Measurements from ENCODE around the gene HRG. TPM values are rescaled to one million over a fixed set of nuclear protein-coding genes. Genes with fewer than 3 reads are reported as not detected.
"Not testable (repeated sequence)": the region's sequence is repeated elsewhere in the genome, so short reads cannot be mapped to it uniquely, and the experiment has no call there.

The HRG gene, protein sequence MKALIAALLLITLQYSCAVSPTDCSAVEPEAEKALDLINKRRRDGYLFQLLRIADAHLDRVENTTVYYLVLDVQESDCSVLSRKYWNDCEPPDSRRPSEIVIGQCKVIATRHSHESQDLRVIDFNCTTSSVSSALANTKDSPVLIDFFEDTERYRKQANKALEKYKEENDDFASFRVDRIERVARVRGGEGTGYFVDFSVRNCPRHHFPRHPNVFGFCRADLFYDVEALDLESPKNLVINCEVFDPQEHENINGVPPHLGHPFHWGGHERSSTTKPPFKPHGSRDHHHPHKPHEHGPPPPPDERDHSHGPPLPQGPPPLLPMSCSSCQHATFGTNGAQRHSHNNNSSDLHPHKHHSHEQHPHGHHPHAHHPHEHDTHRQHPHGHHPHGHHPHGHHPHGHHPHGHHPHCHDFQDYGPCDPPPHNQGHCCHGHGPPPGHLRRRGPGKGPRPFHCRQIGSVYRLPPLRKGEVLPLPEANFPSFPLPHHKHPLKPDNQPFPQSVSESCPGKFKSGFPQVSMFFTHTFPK
- total RNA-seq, result not detected

DNA sequence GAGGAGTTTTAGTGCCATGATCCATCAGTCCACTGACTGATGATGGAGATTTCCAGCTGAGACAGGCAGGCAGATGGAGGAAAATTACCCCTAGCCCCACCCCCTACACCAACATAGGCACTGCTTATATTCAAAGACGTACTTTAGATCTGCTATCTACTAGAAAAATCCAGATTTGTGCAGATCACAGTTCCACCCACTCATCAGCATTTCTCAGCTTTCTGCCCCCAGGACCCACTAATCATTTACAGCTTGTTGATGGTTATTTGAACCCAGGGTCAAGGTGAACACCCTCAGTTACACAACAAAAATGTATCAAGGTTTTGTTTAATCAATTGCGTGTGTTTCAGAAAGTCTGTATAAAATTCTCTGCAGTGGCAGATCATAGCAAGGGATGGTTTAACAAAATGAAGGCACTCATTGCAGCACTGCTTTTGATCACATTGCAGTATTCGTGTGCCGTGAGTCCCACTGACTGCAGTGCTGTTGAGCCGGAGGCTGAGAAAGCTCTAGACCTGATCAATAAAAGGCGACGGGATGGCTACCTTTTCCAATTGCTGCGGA, at the start of gene HRG:
Gene HRG, plus strand, starts transcription at position 390 of the 564 bp plus-strand sequence. Its CDS starts 18 bp downstream, at position 408.
- DNase-seq, result no peak

DNA sequence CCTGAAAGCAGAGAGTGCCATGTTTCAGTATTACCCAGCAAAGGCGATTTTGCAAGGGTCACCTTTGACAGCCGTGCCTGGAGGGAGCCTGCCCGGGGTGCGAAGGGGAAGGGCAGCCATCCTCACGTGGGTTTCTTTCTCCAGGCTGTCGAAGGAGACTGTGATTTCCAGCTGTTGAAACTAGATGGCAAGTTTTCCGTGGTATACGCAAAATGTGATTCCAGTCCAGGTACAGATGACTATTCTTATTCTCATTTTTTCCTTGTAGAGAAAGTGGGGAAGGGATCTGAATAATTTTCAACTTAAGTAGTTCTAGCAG, 49.6 kb upstream of the HRG start:
- no peak for DNase-seq

DNA sequence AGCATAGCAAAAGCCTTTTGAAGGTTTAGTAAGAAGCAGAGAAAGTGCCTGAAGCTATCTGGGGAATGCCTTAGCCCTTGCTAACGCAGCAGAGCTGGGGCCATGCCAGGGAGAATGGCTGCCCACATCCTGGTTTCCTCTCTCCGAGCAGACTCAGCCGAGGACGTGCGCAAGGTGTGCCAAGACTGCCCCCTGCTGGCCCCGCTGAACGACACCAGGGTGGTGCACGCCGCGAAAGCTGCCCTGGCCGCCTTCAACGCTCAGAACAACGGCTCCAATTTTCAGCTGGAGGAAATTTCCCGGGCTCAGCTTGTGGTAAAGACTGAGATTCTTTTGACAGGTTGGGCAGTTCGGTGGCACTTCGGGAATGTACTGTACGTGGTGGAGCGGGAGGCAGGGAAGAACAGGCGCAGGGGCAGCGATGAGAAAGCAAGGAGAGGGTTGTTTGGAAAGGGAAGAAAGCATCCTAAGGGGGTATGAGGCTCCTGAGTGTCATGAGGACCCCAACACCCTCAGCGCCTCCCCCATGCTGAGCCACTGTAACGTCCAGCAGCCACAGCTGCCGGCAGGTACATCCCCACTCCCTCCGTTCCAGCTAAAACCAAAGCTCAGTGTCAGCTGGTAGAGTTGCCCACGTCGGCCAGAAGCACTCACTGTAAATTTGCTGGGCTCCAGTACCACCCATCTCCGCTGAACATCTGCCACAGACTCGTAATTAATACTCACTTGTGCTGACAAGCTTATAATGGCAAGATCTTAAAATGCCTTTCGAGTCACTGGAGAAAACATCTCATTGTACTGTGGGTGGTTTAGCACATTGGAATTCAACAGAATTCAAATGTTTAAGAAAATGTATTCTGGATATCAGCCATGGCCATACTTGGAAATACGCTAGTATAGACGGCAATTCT, 48.5 kb upstream of the HRG start:
- peak; percentile 45 for DNase-seq

DNA sequence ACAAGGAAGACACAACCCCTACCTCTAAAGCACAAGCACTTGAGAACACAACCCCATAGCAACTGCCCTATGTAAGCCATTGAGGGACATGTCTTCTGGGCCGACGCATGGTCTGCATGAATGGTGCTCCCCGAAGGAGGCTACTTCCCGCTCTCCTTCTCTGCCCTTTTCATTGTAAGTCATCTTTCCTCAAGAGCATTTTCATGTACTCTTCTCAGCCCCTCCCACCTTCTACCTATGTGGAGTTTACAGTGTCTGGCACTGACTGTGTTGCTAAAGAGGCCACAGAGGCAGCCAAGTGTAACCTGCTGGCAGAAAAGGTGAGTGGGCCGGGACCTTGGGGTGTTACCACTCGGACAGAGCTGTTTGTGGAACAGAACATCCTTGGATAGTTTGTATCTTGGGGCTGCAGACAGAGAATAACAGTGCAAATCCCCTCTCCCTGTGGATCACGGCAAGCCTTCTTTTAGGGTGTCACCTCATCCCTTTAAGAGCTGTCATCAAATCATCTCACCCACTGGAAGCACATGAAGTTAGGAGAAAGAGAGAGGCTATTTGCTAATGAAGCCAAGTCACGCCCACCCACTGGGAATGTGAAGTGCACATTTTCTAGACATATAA, 47.4 kb upstream of the HRG start:
- no peak for DNase-seq

DNA sequence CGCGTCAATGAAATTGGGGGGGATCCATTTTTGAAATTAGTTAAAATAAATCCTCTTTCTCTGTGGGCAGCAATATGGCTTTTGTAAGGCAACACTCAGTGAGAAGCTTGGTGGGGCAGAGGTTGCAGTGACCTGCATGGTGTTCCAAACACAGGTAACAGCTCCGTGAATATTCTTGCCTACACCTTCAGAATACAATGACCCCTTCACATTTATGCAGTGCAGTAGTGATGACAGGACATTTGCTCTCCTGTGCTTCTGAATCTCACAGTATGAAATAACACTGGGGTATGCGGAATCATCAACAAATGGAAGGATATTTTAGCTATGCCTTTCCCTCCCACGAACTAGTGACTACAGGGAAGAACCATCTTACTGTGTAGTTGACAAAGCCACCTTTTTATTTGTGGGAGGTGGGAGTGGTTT, 46.0 kb upstream of the HRG start:
- DNase-seq, result no peak

DNA sequence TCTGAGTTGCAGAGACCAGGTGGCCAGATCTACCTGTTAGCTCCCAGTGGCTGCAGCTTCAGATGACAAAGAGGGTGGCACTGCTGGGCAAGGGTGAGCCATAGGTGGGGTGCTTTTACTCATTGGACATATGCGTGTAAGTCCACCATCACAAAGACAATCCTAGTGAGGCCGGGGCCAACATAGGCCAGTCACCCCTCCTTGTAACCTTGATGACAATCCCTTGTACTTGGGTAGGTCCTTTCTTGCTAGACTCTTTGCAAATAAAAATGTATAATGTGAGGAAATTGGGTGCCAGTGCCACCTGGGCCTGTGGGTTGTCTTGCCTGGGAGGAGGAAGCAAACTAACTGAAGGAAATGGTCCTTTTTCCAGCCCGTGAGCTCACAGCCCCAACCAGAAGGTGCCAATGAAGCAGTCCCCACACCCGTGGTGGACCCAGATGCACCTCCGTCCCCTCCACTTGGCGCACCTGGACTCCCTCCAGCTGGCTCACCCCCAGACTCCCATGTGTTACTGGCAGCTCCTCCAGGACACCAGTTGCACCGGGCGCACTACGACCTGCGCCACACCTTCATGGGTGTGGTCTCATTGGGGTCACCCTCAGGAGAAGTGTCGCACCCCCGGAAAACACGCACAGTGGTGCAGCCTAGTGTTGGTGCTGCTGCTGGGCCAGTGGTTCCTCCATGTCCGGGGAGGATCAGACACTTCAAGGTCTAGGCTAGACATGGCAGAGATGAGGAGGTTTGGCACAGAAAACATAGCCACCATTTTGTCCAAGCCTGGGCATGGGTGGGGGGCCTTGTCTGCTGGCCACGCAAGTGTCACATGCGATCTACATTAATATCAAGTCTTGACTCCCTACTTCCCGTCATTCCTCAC, 45.4 kb upstream of the HRG start:
- no peak for DNase-seq

DNA sequence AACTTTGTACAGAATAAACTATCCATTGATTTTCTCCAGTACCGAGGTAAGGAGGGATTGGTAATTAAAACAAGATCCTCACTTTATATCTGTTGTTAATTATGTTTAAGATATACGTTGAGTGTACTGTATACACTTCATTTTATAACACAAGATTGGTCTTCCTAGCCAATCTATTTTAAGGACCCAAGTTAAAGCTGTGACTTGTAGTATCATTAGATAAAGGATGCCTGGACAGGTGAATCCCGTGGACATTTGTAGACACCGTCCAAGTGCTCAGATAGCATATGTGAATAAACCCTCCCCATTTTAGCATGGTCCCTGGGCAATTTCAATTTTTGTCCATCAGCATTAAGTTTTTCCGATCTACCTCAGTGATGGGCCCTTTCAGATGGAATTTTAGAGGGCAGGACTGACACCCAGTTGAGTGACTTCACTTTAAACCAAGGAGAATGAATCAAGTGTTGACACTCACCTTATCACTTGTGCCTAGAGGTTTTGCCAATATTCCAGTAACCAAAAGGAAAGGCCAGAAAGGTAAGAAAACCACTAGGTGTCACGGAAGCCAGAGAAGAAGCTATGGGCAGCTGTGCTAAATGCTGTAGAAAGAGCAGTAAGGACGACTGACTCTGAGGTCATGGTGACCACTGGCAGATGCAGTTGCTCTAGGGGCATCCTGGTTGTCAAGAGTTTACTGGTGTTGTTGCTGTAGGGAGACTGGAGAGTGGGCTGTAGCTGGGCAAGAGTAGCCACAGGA, 43.7 kb upstream of the HRG start:
- DNase-seq, result no peak

DNA sequence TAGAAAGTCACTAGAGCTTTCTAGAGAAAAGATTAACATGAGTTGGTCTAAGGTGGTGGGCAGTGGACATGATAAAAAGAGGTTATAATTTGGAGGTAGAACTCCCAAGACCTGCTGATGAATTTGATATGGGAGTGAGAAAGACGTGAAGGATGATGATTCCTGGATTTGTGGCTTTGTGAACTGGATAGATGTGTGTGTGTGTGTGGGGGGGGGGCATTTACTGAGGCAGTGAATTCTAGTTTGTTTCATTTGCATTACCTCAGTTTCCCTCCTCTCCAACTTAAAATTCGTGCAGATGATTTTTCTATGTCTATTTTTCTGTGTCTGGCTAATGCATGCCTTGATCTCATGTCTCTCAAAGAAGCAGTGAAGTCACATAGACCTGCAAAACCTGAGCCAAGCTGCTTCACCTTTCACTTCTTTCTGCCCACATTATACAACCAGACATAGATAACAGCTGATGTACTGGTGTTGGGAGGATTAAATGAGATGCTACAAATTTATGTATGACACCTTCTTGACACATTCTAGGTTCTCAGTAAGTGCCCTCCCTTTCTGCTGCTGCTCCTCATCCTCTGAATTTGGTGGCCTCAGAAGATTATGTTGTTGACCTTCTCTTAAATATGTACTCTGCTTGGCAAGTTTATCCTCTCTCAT, 43.0 kb upstream of the HRG start:
- DNase-seq, result no peak

DNA sequence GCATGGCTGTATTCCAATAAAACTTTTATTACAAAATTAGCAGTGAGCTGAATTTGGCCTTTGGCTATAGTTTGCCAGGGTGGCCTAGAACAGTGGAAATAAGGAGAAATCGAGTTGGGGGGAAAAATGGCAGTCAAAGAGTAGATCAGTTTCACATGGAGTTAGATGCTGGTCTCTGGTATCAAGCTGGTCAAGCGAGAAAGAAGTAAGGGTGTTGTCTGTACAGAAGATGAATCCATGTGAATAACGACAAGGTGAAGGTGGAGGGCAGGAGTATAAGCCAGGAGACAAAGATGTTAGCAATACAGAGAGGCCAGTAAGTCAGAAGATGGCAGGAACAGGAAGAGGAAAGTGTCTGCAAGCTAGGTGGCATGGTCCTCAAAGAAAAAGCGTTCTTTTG, 41.2 kb upstream of the HRG start:
- DNase-seq, result no peak

DNA sequence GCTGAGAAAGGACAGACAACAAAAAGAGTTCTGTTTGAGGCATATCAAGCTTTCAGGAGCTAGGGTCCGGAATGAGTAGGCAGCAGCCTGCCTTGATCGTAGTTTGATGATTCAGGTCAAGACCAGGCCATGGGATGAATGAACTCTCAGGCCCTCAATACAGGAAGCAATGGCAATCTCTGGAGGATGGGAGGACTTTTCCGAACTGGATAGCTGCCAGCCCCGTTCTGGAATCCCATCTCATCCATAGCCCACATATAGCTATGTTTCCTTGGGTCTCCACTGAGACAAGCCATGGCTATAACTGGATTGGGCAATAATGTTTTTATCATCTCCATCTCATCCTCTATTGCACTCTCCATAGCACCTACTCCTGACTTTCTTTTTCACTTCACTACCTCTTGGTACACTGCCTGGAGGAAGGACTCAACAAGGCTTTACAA, 40.2 kb upstream of the HRG start:
- DNase-seq, result no peak

DNA sequence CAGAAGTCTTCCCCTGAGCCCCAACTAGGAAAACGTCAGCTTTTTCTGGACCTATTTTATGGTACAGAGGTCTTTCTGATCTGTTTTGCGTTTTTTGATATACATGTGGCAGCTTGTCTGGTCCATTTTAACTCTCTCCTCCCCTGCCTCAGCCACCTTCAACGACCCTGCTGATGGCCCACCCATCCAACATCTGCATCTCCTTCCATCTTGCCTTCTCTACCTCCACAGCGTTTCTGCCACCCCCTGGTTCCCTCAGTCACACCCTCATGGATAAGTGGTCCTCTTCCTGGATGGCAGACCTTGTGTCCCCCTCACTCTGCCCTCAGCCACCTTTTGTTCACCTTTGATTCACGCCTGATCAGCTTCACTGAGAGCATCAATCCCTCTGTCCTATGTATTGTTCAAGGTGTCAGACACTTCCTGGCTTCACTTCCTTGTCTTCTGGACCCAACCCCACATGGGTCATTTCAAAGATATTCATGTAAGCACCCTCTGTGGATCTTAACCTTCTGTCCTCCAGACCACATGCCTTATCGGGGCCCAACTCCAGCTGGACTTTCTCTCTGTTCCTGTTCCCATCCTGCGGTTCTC, 39.5 kb upstream of the HRG start:
- no peak for DNase-seq

DNA sequence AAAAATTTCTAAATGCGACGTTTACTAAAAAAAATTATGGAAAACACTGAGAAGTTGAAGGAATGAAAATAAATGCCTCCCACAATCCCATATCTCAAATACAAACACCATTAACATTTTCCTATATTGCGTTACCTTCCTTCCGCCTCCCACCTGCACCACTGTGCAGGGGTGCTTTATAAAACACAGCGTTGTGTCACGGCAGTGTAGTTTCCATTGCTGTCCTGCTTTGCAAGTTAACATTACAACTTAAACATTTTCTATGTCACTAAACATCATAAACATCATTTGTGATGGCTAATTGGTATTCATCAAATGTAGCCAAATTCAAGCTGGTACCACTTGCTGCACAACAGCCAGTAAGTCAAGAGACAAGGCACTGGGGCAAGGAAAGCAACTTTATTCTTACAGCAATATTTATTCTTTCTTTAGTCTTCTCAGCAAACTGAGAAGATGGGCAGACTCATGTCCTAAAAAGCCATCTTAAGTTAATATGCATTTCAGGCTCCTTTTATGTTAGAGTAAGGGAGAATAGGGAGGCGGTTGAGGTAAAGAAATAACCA, 37.9 kb upstream of the HRG start:
- DNase-seq, result no peak

DNA sequence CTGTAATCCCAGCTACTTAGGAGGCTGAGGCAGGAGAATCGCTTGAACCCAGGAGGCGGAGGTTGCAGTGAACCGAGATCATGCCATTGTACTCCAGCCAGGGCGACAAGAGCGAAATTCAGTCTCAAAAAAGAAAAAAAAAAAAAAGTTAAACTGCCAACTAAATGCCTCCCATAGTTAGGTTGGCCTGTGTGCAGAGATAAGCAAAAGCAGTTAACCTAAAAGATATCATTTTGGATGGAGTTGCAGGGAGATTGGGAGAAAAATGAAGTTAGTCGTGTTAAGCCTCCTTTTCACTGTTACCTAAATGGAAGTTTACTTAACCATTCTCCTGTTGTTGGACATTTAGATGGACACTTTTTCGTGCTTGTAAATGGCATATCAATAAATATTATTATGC, 37.1 kb upstream of the HRG start:
- no peak for DNase-seq

DNA sequence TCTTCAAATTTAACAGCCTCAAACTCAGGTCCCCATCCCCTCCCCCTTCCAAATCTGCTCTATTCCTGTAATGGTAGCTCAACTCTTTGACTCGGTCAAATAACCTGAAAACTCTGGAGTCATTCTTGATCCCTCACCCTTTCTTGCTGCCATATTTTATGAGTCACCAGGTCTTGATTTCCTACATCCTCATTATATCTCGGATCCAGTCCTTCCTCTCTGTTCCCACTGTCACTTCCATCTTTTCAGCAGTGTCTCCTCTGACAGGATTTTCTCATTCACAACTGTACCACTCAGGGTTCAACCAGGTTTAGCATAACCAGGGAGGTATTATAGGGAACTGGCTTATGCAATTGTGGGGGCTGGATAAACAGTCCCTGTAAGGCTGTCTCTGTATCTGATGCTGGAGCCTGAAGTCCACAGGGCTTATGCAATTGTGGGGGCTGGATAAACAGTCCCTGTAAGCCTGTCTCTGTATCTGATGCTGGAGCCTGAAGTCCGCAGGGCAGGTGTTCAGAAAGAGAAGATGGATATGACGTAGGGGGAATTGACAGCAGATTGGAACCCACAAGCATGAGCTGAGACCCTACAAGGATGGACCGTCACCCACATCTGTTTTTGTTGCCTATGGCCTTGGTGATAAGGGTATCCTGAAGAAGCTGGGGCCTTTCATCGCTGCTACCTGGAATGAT, 34.7 kb upstream of the HRG start:
- no peak for DNase-seq

DNA sequence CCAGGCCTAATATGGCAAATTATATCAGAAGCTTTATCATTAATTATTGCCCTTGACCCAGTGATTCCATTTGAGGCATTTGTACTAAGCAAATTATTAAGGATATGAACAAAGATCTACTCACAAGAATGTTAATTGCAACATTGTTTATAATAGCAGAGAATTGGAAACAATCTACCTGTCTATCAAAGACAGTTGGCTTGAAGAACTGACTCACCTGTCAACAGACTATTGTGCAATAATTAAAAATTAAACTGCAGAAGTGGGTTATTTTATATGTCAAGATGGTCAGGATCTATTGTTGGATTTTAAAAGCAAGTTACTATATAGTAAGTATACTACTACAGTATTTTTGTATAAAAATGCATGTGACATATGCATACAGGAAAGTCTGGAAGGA, 32.3 kb upstream of the HRG start:
- no peak for DNase-seq

DNA sequence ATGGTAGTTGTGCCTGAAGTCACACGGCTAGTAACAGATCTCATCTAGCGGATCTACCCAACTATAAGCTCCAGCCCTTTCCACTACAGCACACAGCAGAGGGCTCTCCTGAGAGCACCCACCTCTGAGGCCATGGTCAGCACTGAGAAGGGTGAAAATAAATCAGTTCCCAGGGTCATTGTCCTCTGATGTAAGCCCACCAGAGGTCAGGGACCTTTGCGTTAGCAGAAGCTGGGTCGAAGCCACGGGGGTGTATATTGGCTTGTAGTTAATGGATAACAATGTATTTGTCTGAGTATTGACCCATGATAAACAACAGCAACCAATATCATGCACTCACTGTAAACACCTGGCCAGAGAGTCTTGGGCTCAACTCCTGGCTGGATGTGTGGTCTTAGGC, 31.6 kb upstream of the HRG start:
- not testable (repeated sequence) for DNase-seq

DNA sequence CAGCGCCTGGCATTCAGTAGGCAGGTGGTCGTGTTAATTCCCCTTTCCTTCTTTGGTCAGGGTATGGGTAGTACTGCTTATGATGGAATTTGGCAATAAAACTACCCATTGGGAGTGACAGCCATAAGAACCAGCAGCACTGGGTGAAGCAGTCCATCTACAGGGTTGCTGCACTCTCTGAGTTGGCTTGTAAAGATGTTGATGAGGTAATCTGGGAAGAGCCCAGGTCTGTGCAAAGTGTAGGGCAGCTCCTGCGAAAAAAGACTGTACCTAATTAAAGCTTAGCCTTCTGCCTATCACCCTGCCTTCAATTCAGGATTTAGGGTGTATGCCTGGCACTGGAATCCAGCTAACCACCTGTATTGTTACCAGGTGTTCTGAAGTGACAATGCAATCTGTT, 30.3 kb upstream of the HRG start:
- DNase-seq, result no peak

DNA sequence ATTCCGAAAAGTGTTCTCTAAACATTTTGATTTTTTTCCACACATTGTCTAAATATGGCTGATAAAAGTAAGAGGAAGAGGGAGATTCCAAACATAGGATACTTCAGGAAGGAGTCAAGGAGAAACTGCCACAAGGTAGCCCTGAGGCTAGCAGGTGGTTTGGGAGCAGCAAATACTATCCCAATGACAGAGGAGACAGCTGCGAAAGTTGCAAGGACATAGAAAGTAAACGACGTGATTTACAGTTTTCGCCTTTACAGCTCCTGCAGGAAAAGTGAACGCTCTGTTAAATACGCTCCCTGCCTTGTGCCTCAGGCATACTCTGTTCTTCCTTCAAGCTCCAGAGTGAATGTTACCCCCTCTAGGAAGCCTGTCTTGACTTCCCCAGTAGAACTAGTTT, 29.3 kb upstream of the HRG start:
- DNase-seq, result no peak

DNA sequence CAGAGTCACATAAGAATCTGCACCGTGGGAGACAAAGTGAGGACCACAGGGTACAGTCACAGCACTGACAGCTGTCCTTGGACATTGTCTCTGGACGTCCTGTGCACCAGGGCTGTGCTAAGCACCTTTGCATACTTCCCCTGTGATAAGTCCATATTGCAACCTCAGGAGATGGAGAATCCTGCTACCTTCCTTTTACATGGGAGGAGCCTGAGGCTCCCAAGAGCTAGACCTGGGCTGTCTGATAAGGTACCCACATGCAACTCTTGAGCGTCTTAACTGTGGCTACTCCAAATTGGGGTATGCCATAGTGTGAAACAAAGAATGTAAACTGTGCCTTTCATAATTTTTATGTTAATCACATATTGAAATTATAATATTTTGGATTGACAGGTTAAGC, 28.1 kb upstream of the HRG start:
- no peak for DNase-seq
